ENCODE measurements around the gene MAP3K6.

- TF ChIP-seq CTCF (IDR thresholded peaks at IDR 0.05) (no peak), POLR2A (IDR thresholded peaks at IDR 0.05) (no peak)
Observed at GRCh38 chr1:27379564-27380122, 12.9 kb upstream of the MAP3K6 start.

All from testis (tissue), 2 donors.